SKM-1 treated with dmso at 0.1 percent for 144 hours (cell line): ENCODE data around the gene ARID5A.
"Not testable (repeated sequence)": the region's sequence is repeated elsewhere in the genome, so short reads cannot be mapped to it uniquely, and the experiment has no call there.

Experiments used
- DNase-seq: peaks from one replicate; lab custom pipeline; 2025; ENCODE audit not compliant: unreplicated experiment; lab: John Stamatoyannopoulos, UW

The ARID5A gene

DNA sequence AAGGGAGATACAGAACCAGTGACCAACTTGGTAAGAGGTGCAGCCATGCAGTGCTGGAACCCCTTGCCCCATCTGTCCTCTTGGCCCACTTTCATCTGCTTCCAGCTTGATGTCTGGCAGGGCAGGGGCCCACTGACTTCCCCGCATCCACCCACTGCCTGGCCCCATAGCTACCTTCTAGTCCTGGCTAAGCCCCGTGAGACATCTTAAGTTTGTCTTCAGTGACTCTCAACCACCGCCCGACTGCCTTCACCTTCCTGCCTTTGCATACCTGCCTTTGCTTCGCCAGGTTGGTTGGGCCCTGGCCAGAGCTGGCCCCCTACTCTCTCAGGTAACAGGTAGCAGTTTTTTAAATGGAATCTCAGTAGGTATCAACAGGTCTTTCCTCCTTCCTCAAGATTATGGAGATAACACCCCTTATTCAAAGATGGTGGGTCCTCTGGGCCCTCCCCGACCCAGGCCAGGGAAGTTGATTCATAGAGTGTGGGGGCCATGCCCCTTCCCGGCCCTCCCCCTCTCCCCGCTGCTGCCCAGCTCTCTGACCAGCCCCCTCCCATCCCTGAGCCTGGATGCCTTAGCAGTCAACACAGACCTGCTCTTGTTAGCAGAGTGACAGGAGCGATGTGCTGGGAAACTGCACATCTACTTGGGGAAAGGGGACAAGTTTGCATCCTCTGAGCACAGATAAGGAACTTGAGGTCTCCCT is 2.8 kb downstream of the ARID5A start:
- DNase-seq: no peak

DNA sequence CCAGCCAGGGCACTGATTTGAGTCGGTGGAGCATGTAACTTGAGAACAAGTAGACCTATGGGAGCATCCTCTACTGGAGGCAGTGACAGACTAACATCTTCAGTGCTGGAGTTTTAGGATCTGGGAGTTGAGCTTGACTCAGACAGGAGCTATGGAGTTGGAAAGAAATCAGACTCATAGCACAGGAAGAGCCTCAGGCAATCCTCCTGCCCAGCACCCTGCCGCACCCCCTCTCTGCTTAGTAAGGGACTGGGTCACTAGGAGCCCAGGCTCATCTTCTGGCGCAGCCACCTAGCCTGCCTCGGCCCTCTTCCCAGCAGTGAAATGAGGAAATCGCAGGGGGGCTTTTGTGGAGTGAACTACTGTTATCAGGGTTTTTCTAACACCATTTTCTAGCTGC is 3.6 kb downstream of the ARID5A start:
- DNase-seq: no peak

DNA sequence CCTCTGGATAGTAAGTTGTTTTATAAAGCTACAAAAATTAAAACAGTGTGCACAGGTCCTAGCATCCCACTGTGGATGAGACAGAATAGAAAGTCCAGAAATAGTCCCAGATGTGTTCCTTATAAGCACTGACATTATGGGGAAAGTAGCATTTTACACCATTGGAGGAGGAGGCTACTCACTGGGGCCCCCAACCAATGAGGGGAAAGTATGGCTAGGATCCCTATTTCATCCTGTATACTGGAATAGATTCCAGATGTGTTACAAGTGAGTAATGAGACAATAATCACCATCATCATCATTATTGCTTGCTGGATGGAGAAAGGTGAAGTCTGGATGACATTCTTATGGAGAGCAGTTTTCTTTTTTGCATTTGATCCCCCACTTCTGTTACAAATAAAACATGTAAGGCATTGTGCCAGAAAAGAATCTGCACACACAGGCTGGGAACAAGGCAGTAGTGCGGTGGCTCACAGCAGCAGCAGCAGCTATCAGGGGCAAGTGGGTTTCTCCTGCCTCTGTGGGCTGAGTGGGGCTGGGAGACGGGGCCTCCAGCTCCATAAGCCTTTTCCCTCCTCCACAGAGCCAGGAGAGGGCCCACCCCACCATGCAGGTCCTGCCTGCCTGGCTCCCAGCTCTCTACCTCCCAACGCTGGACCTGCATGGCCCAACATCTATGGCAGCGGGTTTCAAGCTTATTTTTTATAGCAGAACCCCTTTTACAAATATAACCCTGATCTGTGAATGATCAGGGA is 5.0 kb downstream of the ARID5A start:
- no peak for DNase-seq

DNA sequence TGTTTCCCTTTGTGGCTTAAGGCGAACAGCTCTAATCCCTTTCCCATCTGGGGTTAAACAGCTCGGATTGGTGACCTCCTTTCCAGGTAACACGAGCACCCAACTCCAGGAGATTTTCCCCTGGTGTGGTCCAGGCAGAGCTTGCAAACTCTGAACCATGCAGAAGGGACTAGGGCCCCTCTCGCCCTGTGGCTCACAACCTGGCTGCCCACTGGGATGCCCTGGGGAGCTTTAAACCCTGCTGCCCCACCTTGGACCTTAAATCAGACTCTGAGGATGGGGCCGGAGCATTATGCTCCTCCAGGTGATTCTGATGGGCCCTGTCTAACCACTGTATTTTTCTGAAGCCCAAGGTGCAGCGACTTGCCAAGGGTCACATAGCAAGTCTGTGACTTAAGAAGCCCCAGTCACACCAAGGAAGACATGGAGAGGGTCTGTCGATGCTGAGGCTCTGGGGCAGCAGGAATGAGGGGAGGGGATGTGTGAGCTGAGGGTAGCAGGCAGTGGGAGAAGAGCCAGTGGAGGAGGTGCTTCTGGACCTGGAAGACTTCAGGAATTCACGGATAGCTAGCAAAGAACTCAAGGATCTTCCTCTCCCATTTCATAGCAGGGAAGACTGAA is 5.9 kb downstream of the ARID5A start:
- DNase-seq: no peak

DNA sequence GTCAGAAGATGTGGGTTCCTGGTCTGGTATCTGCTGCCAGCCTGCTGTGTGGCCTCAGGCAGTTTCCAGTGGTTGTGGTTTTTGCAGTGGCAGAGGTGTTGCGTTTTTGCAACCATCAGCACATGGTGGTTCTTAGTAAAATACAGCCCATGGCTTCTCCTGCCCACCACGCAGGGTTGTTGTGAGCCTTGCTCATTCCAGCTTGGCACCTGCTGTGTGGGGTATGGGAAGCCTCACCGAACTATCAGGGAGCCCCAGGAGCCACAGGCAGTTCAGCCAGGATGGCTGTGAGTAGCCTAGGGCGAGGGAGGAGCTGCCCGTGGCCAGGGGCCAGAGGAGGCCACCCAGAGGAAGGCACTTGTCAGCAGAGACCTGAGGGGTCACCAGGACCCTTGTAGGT is 9.8 kb downstream of the ARID5A start:
- DNase-seq: no peak

DNA sequence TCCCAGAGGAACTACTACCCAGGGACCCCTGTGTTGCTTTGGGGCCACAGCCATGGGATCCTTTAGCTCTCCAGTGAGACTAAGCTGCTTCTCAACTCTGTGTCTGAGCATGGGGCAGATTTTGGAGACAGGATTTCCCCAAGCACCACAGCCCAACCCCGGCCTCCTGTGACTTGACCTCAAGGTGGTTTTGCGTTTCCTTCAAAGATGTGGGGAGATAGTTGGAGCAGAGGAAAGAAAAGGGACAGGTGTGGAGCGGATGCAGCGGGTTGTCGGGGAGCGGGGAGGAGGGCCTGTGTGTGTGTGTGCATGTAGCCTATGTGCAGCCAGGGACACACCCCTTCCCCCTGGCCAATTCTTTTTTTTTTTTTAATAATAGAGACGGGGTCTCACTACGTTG is 10.2 kb downstream of the ARID5A start:
- no peak for DNase-seq

DNA sequence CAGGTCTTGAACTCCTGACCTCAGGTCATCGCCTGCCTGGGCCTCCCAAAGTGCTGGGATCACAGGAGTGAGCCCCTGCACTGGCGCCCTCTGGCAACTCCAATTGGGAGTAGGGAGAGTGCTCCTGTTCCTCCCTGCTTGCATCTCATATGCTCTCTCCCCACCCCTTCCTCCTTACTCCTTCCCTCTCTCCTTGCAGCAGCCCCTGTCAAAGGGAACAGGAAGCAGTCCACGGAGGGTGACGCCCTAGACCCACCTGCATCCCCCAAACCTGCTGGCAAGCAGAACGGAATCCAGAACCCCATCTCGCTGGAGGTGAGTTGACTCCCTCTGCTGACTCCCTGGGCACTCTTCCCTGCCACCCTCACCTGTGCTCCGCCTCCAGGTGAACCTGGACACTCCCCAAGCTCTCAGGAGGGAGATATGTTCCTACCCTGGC is 10.7 kb downstream of the ARID5A start:
- DNase-seq: no peak

DNA sequence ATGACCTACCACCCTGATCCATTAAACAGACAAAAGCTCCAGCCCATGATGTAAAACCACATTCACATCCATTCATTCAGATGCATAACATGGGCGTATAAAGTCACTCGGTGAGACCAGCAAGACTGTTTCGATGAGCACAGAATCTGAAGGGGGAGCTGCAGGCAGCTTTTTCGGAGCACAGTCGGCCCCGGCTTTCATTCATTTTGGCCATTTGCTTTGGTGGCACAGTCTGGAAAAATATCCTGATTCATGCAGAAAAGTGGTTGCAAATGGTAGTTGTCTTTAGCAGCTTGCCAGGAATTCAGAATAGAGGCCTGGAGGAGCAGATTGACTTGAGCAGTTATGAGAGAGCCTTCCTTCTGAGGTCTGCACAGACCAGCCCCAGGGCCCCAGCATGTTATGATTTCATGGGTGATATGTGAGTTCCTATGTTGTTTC is 11.2 kb downstream of the ARID5A start:
- DNase-seq: no peak

DNA sequence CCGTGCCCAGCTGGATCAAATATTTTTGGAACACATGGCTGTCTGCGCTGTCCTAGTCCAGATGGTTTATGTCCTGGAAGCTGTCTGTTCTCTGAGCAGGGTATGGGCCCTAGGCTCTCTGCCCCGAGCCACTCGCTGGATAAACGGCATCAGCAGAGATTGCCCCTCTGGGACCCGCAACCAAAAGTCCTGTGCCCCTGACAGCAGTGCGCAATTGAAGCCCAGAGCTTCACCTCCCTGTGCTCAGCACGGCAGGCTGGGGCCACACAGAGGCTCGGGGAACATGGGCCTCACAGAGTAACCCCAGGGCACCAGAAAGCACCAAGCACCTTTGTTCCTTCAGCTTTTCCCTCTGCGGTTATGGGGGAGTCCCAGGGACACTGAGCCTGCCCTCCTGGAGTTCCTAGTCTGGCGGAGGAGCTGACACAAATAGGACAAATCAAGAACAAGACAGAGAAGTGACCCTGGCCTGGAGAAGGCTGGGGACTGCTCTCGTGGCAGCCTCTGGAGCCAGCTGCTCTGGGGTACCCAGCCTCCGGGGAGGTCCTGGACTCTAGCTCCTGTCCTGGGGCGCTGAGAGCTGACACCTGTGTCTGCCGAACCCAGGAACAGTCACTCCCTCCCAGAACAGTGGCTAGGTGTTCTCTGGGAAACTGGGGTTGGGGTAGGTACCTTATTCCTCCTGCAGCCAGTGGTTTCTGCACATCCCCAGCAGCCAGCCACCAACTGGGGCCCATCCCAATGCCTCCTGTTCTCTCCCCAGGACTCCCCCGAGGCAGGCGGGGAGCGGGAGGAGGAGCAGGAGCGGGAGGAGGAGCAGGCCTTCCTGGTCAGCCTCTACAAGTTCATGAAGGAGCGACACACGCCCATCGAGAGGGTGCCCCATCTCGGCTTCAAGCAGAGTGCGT is 12.3 kb downstream of the ARID5A start:
- DNase-seq: no peak

DNA sequence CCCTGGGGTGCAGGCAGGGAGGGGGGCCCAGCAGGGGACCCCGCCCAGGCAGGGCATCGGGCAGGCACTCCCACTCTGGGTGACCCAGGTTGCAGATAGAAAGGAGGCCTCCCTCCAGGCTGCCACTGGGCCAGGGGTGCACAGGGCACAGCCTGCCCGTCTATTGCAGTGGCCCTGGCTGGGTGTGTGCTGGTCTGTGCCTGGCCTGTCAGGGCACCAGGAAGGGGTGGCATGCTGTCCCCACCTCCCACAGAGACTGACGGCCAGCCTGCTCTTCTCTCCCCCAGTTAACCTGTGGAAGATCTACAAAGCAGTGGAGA is 12.9 kb downstream of the ARID5A start:
- no peak for DNase-seq

DNA sequence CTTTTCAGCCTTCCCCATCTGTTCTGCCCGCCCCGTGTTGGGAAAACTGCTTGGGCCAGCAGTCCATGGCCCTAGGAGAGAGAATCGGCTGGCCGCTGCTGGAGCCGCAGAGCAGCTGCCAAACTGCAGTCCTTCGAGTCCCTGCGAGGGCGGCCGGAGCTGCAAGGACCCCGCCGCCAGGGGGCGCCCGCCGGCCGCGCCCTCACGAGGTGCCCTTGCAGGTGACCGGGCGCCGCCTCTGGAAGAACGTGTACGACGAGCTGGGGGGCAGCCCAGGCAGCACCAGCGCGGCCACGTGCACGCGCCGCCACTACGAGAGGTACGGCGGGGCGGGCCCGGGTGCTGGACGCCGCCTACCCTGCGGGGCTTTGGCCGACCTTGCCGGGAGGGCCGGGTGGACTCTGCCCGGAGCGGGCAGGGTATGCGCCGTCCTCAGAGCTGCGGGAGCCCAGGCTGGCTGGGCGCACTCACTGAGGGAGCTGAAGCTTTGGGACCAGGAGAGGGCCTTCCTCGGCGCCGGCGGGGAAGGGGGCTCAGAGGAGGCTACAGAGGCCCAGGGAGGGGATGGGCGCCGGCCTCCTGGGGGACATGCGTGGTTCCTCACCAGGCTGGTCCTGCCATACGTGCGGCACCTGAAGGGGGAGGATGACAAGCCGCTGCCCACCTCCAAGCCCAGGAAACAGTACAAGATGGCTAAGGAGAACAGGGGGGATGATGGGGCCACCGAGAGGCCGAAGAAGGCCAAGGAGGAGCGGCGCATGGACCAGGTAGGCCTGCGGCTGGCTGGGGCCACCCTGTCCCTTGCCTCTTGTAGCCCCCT is 13.6 kb downstream of the ARID5A start:
- DNase-seq: no peak

DNA sequence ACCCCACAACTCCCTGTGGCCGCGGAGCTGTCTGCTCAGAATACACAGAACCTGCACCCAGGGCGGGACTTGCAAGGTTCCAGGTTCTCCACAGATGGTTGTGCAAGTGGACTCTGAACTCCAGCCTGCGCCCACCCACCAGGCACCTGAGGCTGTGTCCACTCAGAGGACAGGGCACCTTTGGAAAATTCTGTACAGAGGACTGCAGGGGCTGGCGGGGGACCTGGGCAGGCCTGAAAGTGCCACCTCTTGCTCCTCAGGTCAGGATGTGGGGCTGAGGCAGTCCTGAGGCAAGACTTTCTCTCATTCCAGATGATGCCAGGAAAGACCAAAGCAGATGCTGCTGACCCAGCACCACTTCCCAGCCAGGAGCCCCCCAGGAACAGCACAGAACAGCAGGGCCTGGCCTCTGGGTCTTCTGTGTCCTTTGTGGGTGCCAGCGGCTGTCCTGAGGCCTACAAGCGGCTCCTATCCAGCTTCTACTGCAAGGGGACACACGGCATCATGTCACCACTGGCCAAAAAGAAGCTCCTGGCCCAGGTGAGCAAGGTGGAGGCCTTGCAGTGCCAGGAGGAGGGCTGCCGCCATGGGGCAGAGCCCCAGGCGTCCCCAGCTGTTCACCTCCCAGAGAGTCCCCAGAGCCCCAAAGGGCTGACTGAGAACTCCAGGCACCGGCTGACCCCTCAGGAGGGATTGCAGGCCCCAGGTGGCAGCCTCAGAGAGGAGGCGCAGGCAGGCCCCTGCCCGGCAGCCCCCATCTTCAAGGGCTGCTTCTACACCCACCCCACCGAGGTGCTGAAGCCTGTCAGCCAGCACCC is 14.4 kb downstream of the ARID5A start:
- no peak for DNase-seq

DNA sequence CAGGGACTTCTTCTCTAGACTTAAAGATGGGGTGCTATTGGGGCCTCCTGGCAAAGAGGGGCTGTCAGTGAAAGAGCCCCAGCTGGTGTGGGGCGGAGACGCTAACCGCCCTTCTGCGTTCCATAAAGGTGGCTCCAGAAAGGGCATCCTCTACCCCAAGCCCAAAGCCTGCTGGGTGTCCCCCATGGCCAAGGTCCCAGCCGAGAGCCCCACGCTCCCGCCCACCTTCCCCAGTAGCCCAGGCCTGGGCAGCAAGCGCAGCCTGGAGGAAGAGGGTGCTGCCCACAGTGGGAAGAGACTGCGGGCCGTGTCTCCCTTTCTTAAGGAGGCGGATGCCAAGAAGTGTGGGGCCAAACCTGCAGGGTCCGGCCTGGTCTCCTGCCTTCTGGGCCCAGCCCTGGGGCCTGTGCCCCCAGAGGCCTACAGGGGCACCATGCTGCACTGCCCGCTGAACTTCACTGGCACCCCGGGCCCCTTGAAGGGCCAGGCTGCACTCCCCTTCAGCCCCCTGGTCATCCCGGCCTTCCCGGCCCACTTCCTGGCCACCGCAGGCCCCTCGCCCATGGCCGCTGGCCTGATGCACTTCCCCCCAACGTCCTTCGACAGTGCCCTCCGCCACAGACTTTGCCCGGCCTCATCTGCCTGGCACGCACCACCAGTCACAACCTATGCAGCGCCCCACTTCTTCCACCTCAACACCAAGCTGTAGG is 15.2 kb downstream of the ARID5A start:
- DNase-seq: no peak

DNA sequence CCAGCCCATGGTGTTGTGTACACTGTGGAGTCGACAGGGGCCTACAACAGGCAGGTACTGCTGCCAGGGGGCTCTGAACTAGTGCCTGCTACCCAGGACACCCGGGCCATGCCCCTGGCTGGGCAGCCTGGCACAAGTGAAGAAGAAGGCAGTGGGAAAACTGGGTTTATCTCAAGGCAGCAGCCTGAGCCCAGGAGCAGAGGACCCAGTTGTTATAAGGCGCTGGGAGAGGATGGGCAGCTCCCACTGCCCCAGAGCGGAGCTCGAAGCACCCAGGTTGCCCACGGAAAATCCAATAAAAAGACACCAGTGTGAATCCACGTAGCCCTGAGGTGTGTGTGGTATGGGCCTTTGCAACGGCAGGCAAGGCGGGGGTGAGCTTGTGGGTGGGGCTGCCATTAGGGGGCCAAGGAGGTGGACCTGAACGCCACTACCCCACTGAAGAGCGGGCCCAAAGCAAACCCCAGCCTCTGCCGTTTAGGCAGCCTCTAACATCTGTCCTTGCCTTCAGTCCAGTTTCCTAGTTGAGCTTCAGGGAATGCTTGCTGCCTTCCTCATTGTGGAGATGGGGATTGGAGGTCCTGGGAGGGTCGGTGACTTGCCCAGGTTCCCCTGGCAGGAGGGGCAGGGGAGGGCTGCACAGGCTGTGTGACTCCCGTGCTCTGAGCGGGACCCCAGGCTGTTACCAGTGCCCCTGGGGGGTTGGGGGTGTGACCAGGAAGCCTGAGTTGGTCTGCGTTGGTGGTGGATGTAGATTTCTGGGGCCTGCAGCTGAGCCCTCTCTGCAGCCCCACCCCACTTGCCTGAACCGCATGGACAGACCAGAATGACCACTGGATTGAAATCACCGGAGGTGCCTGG is 16.0 kb downstream of the ARID5A start:
- no peak for DNase-seq

DNA sequence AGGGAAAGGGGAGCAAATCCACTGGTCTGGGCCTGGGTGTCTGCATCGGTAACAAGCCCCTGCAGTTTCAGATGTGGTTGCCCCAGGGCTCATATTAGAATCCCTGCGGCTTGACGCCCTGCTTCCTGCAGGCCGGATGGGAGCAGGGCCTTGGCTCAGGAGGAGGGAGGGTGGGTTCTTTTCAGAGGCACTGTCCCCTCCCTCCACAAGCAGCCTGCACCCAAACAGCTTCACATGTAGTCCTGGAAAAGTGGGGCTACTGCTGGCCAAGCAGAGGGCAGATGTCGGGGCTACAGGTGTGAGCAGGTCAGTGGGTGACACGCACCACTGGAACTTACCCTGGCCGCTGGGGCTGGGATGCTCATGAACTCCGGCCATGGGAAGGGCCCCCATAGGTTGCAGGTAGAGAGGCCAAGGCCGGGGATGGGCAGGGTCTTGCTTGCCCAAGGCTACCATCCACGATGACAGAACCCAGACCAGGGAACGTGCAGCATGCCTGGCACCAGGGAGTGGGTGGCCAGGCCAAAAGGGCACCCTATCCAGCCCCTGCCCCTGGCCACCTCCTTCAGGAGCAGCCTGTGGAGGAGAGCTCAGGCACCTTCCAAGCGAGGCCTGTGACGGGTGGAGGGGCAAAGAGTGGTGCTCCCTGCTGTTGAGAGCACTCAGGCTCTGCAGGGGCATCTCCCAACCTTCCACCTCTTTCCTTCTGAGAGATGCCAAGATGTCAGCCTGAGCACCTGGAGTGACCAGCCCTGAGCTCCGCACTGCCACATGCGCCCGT is 16.8 kb downstream of the ARID5A start:
- DNase-seq: no peak

DNA sequence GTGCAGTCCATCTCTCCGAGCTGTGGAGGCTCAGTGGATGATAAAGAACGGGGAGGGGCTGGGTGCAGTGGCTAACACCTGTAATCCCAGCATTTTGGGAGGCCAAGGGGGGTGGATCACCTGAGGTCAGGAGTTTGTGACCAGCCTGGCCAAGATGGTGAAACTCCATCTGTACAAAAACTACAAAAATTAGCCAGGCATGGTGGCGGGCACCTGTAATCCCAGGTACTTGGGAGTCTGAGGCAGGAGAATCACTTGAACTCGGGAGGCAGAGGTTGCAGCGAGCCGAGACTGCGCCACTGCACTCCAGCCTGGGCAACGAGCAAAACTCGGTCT is 17.4 kb downstream of the ARID5A start:
- DNase-seq: not testable (repeated sequence)
